ENCODE results near the gene PHF14.

Gene PHF14

GRCh38 chr7:11120068-11120664, 146.5 kb downstream of the PHF14 start:
- no peak for DNase-seq

DNA sequence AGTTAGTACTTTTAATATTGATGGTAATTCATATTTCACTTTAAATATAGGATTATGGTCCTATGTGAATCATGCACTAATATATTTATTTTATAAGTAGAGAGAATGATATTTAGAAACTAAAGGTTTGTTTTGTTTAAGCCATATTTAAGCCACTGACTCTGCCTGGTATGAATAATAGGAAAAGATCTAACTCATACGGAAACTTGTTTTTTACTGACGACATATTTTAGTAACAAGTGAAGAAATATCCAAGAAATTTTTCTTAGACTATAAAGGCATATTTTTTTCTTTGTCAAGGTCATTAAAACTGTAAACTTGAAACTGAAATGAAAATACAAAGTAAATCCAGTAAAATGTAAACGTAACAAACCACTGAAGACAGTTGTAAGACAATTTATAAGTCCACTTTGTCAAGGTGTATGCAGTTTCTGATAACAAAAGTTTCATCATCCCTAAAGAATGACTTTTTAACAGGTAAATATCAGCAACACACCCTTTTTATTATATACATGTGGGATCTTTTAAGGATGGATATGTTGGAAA, 147.1 kb downstream of the PHF14 start:
- DNase-seq = no peak

DNA sequence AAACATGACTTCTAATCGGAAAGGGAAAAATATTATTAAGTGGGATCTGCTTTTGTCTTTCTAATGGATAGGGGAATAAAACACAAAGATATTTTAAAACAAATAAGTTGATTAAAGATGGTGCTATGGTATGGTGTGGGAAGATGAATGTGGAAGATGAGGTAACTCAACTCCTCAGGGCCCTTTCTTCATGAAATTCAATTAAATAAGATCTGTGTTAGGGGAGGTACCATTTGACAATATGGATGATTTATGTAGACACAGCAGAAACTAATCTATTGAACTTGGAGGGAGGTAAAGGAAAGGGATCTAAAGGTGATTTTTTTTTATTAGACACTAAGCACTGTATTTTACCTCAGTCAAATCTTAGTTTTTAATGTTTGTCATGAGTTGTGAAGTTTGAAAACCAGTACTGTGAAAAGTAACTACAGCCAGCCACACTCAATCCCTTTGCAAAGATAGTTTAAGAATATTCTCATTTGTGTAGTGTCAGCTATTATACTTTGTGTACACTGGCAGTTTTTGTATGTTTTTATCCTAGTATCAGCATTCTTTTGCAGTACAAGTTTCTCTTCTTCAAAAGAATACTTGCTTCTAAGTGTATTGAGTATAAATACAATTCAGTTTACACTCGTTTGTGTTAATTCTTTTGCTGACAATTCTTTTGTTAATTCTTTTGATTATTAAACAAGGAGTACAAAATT, 151.3 kb downstream of the PHF14 start:
- DNase-seq = no peak

GRCh38 chr7:11127114-11127785, 153.6 kb downstream of the PHF14 start:
- no peak for DNase-seq

GRCh38 chr7:11127988-11128387, 154.3 kb downstream of the PHF14 start:
- no peak for DNase-seq

GRCh38 chr7:11128498-11128897, 154.8 kb downstream of the PHF14 start:
- no peak for DNase-seq

DNA sequence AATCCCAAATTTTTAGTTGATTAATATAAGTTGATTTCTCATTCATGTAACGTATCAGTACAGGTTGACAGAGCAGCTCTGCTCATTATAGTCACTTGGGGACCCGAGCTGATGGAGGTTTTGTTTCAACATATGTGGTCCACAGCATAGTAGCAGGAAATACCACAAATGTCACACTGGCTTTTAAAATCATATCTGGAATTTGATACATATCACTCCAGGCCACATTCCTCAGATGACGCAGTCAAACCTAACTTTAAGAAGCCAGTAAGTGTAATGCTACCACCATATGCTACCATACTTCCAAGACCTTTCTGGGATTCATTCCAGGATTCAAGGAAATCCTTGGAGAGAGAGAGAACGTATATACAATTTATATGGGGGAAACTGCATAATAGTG, 156.3 kb downstream of the PHF14 start:
- no peak for DNase-seq

- DNase-seq = no peak
Measured at GRCh38 chr7:11130601-11131000, 156.9 kb downstream of the PHF14 start.

DNA sequence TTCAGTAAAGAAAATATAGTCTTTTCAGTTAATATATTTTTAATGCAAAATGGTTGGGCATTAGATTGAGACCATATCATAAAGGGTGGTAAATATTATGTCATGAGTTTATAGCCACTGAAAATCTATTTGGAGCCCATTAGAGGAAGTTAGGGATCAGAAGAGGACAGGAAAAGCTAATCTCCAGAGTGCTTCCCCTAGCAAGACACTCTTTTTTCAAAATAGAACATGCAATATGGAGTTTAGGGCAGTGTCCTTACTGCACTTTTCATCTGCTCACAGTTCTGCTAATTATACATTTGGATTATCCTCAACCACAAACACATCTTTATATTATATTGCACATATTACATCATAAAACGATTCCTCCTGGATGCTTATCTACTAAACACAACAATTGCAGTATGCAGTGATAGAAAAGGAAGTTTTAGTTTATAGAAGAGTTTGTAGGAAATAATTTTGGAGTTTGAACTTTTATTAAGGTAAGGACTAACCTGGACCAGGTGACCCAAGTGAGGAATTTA, 159.8 kb downstream of the PHF14 start:
- no peak for DNase-seq

DNA sequence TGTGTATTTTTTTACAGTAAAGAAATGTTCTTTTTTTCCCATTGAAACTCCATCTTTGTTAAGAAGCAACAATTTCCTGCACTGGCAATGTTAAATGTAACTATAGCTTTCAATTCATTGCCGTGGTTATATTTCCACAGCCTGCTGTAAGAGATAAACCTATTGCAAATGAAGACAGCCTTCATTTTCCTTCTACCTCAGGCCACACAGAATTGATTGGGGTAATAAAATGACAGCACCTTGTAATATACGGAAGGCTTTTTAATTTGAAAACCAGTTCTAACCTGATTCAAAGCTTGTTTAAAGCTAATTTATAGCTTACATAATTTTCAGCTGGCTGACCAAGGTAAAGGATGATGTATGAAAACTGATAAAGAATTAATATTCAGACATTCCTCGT, 161.9 kb downstream of the PHF14 start:
- no peak for DNase-seq

DNA sequence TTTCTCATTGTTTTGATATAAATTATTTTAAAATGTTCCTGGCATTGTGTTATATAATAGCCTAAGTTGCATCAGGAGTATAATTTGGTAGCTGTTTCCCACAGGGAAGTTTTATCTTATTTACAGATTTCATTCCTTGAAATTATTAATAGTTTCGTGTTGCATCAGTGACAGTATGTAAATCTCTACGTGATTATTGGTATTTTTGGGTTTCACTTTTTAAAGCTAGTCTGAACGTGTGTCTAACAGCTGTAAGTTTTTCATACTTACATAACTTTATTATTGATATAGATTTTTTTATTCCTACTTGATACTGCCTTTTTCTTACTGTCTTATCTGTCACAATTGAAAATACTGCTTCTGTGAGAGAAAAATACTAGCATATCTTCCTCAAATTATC, 167.9 kb downstream of the PHF14 start:
- DNase-seq = no peak

DNA sequence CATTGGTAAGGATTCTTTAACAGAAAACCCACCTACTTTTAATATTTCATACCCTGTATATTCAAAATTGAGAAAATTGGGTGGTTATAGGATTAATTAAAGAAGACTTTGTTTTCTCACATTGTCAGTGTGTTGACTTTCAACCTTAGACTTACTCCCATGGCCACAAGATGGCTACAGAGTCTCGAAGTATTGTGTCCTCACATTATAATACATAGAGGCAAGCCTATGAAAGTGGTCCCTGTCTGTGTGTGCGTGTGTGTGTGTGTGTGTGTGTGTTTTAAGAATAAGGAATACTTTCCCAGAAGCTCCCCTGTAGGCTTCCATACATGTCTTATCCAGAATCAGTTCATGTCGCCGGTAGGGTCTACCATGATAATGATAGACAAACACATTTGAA, 180.0 kb downstream of the PHF14 start:
- DNase-seq = no peak

- no peak for DNase-seq
Measured at GRCh38 chr7:11155883-11156282, 182.2 kb downstream of the PHF14 start.

- DNase-seq = no peak
Measured at GRCh38 chr7:11161499-11161898, 187.8 kb downstream of the PHF14 start.

- DNase-seq = no peak
Measured at GRCh38 chr7:11163220-11163619, 189.5 kb downstream of the PHF14 start.

GRCh38 chr7:11166051-11166450, 192.4 kb downstream of the PHF14 start:
- DNase-seq = no peak

DNA sequence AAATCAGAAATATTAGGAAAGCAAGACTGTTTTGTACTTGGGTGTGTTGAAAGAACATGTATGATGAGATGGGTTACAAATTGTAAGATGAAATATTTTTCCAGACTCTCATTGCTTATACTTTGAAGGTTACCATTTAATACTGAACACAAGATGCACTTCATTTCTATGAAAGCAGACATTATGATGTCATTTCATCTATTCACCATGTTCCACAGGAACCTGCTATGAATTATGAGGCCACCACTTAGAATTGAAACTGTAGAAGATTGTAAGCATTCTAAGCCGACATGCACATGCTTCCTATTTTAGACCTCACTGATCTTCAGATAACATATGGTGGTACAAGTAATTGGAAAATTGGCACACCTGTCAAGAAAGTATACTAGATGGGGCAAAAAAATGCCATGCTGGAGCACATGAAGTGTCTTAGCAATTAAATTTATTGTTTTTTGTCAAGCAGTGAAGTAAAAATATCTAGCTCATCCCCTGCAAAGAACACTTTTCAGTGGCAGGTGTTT, 195.0 kb downstream of the PHF14 start:
- DNase-seq = peak; percentile 76

DNA sequence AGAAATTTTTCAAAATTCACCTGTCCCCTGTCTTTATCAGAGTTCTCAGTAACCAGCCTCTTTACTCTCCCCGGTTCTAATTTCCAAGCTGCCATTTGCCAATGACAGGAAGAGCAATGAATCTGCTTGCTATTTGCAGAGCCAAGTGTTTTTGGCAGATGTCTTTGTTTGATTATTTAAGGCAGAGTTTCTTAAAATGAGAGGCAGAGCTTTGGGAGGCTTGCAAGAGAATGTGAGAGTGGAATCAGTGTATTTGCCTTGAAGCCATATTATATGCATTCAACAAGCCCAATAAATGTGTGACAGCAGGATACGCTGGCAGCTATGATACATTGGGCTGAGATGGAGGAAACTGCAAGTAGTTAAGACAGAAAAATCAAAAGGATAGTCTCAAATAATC, 196.5 kb downstream of the PHF14 start:
- peak; percentile 90 for DNase-seq

DNA sequence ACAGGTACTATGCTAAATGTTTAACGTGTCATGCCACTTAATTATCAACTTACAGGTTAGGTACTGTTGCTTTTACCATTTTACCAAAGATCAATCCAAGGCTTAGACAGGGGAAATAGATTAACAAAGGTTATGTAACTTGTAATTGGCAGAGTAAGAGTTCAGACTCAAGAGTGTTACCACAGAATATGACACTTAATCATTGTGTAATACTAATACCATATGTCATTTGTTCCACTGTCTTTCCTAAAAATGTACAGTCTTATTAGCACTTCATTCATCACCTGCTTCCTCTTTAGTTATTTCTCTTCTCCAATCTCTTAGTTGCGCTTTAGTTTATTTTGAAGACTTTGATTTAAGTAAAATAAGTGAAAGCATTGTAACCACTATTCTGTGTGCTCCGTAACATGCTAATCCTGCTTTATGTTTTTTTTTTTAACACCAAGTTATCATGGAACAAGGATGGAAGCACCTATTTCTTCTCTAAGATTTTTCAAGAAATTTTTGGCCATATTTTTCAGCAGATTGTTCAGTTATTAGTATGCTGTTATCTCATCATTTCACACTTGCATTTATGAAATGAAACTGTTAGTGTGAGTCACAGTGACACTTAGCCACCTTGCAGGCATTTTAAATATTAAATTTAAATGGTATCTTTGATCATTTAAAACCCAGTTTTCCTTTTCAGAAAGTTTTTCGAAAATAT, 197.3 kb downstream of the PHF14 start:
- no peak for DNase-seq

DNA sequence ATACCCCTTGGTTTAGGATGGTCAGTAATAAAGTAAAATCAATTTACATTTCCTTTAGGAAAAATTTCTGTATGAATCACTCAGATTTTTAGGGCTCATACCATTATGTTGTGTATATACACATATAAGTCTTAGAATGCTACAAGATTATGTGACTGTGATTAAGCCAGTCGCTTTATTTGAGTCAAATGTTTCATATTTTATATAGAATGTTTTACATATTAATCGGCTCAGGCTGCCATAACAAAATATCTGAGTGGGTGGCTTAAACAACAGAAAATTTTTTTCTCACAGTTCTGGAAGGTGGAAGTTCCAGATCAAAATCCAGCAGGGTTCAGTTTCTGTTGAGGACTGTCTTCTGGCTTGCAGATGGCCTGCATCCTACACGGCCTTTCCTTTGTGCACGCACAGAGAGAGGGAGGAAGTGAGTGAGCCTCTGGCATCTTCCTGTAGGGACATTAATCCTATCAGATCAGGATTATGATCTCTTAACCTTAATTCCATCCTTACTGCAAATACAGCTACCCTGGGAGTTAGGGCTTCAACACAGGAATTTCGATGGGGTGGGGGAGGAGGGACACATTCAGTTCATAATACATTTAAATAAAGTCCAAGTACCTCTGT, 198.0 kb downstream of the PHF14 start:
- no peak for DNase-seq

- no peak for DNase-seq
Measured at GRCh38 chr7:11172835-11173234, 199.2 kb downstream of the PHF14 start.

- DNase-seq = no peak
Measured at GRCh38 chr7:11175371-11175770, 201.7 kb downstream of the PHF14 start.

GRCh38 chr7:11175887-11176286, 202.2 kb downstream of the PHF14 start:
- no peak for DNase-seq
